Memory B cell (primary cell): Measurements from ENCODE around the gene GINM1.

Experiments used
- ATAC-seq: fragments of 150-1000 bp; cut with Tn5 transposase; 2 replicates; pipeline ENCODE4 v1.10.0; 2021; ENCODE audit warnings: low read depth, mild to moderate bottlenecking, moderate library complexity
- DNase-seq, 2 donors: peaks; one replicate each; pipeline ENCODE4 v3.0.0; 2022; ENCODE audit warnings: low spot score in 2 of 2
- H3K27ac Mint-ChIP-seq: one replicate; pipeline ENCODE4 v1.8.0; 2022; ENCODE audit warnings: mild to moderate bottlenecking, moderate library complexity, mixed read lengths
- H3K27me3 Mint-ChIP-seq: one replicate; pipeline ENCODE4 v1.8.0; 2022; ENCODE audit warnings: mixed read lengths
- H3K36me3 Mint-ChIP-seq: one replicate; pipeline ENCODE4 v1.8.0; 2022; ENCODE audit warnings: mild to moderate bottlenecking, mixed read lengths
- H3K4me1 Mint-ChIP-seq: one replicate; pipeline ENCODE4 v1.8.0; 2022; ENCODE audit warnings: mixed read lengths
- H3K4me3 Mint-ChIP-seq: one replicate; pipeline ENCODE4 v1.8.0; 2022; ENCODE audit warnings: mild to moderate bottlenecking, moderate library complexity, mixed read lengths
- H3K9me3 Mint-ChIP-seq: one replicate; pipeline ENCODE4 v1.8.0; 2022; ENCODE audit warnings: mixed read lengths

The GINM1 gene

DNA sequence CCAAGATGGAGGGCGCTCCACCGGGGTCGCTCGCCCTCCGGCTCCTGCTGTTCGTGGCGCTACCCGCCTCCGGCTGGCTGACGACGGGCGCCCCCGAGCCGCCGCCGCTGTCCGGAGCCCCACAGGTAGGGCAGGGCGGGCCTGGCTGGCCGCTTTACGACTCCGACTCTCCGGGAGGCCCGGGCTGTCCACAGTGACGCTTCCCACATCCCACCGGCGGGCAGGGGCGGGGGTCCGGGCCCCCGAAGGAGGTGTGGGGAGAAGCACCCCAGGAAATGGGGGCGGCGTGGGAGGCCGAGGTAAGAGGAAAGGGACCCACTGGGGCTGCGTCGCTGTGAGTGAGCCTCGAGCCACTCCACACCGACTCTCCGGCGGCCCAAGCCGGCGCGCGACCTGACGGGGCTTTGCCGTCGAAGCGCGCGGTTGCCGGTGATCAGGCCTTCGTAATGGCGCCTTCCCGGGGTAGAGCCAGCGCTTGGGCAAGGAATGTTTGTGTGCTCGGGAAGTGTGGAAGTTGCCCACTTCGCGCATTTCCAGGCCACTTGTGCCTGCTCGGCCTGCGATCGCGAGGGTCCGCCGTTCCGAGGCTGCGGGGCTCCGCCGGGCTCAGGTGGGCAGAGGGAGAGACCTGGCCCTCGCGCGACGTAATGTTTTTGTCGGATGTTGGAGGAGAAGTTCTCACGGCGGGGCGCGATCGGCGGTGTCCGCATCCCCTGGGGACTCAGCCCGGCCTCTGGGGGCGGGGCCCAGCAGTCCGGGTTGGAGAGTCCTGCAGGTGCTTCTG lies 427 bp downstream of the GINM1 start:
- Mint-ChIP-seq H3K27me3 (no peaks in the 10 kb centered on the region), H3K27ac (peak overlapping the region; percentile 95), H3K9me3 (no peaks in the 10 kb centered on the region), H3K4me1 (peaks cover 9% of the 10 kb centered on the region), H3K4me3 (peak overlapping the region; percentile 93), H3K36me3 (peaks cover 2% of the 10 kb centered on the region)
- peak; percentile 23 to 58 for DNase-seq
- ATAC-seq, result peak; percentile 12

DNA sequence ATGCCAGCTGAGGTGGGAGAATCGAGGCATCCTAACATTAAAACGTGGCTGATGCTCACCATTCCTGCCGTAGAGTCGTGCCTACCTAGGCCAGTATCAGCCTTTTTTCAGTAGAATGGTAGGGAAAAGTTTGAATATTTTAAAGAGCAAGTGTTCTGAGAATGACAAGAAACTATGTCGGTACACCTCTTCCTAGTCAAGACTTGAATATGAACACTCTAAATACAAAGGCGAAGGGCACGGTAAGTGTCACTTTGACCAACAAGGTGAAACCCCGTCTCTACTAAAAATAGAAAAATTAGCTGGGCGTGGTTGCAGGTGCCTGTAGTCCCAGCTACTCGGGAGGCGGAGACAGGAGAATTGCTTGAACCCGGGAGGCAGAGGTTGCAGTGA lies 1.0 kb downstream of the GINM1 start:
- Mint-ChIP-seq H3K4me3 (peak overlapping the region; percentile 93), H3K27ac (peak overlapping the region; percentile 95), H3K4me1 (peaks cover 9% of the 10 kb centered on the region), H3K36me3 (peaks cover 2% of the 10 kb centered on the region), H3K9me3 (no peaks in the 10 kb centered on the region), H3K27me3 (no peaks in the 10 kb centered on the region)
- ATAC-seq, result no peak
- no peak for DNase-seq

DNA sequence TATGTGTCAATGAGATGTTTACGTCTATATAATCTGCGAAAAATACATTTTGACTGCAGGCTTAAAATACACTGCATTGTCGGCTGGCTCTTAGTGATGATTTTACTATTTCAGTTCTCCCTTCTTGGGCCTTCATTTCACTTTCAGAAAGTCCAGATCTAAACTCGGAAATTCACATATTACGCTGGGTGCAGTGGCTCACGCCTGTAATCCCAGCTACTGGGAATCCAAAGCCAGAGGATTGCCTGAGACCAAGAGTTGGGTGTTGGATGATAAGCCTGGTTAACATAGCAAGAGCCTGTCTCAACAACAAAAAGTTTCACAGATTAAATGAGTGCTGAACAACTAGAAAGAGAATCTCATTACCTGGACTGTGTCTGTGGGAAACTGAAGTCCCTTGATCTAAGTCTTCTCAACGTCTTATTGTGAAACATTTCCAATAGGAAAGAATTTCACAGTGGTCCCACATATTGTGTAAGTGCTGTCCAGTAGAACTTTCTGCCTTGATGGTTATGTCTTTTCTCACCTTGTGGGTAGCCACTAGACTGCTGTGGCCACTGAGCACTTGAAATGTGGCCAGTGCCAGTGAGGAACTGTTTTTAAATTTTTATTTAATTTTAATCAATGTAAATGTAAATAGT lies 1.9 kb downstream of the GINM1 start:
- peaks cover 11% of the 10 kb centered on the region for H3K4me1 Mint-ChIP-seq
- peaks cover 2% of the 10 kb centered on the region for H3K36me3 Mint-ChIP-seq
- ATAC-seq, result no peak
- no peak for DNase-seq
- H3K27ac Mint-ChIP-seq, result no peak overlapping the region
- no peaks in the 10 kb centered on the region for H3K27me3 Mint-ChIP-seq
- peak overlapping the region; percentile 93 for H3K4me3 Mint-ChIP-seq
- no peaks in the 10 kb centered on the region for H3K9me3 Mint-ChIP-seq

DNA sequence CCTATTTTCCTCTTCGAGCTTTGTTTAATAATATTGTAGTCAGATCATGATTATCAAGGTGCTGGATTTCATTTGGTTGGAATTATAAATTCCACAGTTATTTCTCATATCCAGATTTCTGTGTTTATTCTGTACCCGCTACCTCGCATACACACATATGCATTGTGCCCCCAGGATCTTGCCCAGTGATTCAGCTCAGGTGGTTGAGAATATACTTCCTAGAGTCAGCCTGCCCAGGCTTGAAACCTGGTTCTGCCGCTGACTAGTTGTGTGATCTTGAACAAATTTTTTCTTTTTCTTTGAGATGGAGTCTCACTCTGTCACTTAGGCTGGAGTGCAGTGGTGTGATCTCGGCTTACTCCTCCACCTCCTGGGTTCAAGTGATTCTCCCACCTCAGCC lies 14.7 kb downstream of the GINM1 start:
- DNase-seq (no peak), ATAC-seq (no peak)
- no peaks in the 10 kb centered on the region for H3K27me3 Mint-ChIP-seq
- no peak overlapping the region for H3K27ac Mint-ChIP-seq
- H3K9me3 Mint-ChIP-seq, result no peaks in the 10 kb centered on the region
- H3K36me3 Mint-ChIP-seq, result peaks cover 28% of the 10 kb centered on the region
- H3K4me3 Mint-ChIP-seq, result no peak overlapping the region
- H3K4me1 Mint-ChIP-seq, result peaks cover 4% of the 10 kb centered on the region

DNA sequence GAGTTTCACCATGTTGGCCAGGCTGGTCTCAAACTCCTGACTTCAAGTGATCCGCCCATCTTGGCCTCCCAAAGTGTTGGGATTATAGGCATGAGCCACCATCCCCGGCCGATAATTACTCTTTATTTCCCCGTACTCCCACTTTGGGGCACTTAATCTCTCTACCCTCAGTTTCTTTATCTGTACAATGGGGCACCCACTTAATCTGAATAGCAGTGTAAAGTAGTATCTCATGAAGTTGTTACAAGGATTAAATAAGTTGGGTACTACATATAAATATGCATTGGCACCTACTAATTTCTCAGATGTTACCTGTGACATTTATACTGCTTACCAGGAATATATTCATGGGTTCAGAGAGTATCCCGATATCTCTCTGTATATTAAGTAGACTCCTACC lies 15.2 kb downstream of the GINM1 start:
- Mint-ChIP-seq H3K36me3 (peaks cover 26% of the 10 kb centered on the region), H3K9me3 (no peaks in the 10 kb centered on the region), H3K27me3 (no peaks in the 10 kb centered on the region), H3K4me1 (peaks cover 4% of the 10 kb centered on the region), H3K27ac (peak overlapping the region; percentile 9), H3K4me3 (no peak overlapping the region)
- ATAC-seq (no peak), DNase-seq (no peak)

DNA sequence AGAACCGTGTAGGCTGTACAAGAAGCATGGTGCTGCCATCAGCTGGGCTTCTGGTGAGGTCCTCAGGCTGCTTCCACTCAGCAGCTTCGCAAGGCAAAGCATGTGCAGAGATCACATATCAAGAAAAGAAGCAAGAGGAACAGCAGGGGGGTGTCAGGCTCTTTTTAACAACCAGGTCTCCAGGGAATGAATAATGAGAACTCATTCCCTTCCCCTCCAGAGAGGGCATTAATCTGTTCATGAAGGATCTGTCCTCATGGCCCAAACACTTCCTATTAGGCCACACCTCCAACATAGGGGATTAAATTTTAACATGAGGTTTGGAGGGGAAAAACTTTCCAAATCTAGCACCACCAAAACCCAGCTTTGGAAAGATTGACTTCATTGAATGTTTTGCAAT lies 20.0 kb downstream of the GINM1 start:
- Mint-ChIP-seq H3K36me3 (peaks cover 19% of the 10 kb centered on the region), H3K4me1 (peaks cover 2% of the 10 kb centered on the region), H3K27me3 (no peaks in the 10 kb centered on the region), H3K9me3 (no peaks in the 10 kb centered on the region), H3K4me3 (no peak overlapping the region), H3K27ac (peak overlapping the region; percentile 35)
- DNase-seq, result no peak
- no peak for ATAC-seq

DNA sequence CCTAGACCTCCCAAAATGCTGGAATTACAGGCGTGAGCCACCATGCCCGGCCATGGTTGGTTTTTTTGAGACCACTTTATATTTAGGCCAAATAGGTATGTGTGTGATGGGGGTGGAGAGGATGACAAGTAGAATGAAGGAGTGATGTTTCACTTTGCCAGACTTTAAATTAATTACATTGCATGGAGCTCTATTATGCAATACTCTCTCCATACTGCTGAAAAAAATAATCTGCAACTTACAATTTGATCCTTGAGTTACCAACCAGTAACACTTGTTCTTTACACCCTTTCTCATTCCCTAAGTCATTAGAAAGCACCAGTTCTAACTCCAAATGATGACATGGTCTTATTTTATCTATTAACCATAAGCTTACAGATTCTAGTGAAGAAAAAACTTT lies 26.8 kb downstream of the GINM1 start:
- DNase-seq (no peak), ATAC-seq (no peak)
- H3K4me3 Mint-ChIP-seq, result no peak overlapping the region
- H3K9me3 Mint-ChIP-seq, result no peaks in the 10 kb centered on the region
- no peaks in the 10 kb centered on the region for H3K4me1 Mint-ChIP-seq
- H3K27ac Mint-ChIP-seq, result no peak overlapping the region
- peaks cover 21% of the 10 kb centered on the region for H3K36me3 Mint-ChIP-seq
- H3K27me3 Mint-ChIP-seq, result no peaks in the 10 kb centered on the region

DNA sequence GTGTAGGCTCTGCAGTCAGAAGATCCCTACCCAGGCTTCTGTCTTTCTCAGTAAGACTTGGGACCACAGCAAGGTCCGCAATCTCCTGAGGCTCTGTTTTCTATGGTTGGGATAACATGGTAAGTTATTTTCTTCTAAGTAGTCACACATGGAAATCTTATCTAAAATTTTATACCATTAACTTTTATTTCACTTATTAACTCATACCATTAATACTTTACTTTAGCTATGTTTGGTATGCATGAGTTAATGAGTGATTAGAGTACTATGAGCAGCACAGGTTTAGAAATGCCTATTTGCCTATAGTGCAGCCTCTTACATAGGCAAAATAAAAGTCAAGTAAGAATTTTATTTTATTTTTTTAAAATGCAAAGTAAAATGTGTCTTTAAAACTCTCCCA lies 27.2 kb downstream of the GINM1 start:
- ATAC-seq (no peak), DNase-seq (no peak)
- Mint-ChIP-seq H3K4me3 (no peak overlapping the region), H3K4me1 (no peaks in the 10 kb centered on the region), H3K9me3 (no peaks in the 10 kb centered on the region), H3K36me3 (peaks cover 22% of the 10 kb centered on the region), H3K27ac (no peak overlapping the region), H3K27me3 (no peaks in the 10 kb centered on the region)

DNA sequence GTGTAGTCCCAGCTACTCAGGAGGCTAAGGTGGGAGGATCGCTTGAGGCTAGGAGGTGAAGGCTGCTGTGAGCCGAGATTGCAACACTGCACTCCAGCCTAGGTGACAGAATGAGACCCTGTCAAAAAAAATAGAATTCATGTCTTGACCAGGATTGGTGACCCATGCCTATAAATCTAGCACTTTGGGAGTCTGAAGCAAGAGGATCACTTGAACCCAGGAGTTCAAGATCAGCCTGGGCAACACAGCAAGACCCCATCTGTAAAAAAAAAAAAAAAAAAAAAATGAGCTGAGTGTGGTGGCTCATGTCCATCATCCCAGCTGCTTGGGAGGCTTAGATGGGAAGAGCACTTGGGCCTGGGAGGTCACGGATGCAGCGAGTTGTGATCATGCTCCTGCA lies 34.3 kb downstream of the GINM1 start:
- no peak overlapping the region for H3K27ac Mint-ChIP-seq
- peaks cover 16% of the 10 kb centered on the region for H3K36me3 Mint-ChIP-seq
- ATAC-seq (no peak), DNase-seq (no peak)
- no peak overlapping the region for H3K4me3 Mint-ChIP-seq
- H3K4me1 Mint-ChIP-seq, result no peaks in the 10 kb centered on the region
- no peaks in the 10 kb centered on the region for H3K9me3 Mint-ChIP-seq
- no peaks in the 10 kb centered on the region for H3K27me3 Mint-ChIP-seq

DNA sequence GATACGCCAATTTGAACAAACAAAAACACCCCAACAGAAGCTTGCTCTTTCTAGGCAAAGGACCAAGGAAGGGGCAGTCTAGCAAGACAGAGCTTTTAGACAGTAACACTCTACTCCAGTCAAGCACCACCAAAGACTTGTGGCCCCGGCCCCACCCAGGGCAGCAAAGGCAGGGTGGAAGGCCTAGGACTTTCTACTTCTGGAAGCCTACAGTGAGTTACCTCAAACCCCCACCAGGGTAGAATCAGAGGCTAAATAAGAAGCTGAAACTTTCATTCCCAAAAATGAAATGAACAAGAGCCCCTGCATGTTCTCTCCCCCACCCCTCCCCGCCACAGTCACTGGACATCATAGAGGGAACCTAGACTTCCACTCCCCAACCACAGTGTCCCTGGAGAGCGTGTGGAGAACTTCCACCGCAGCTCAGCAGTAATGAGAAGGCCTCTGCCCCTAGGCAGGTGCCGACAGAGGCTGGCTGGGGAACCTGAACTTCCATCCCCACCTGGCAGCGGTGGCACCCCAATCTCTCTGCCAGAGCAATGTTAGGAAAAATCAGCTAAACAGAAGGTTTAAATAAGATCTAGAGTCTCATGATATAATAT lies 42.3 kb downstream of the GINM1 start:
- DNase-seq (no peak), ATAC-seq (peak; percentile 67)
- Mint-ChIP-seq H3K4me1 (peaks cover 6% of the 10 kb centered on the region), H3K27ac (no peak overlapping the region), H3K36me3 (peaks cover 14% of the 10 kb centered on the region), H3K9me3 (no peaks in the 10 kb centered on the region), H3K27me3 (no peaks in the 10 kb centered on the region), H3K4me3 (no peak overlapping the region)

DNA sequence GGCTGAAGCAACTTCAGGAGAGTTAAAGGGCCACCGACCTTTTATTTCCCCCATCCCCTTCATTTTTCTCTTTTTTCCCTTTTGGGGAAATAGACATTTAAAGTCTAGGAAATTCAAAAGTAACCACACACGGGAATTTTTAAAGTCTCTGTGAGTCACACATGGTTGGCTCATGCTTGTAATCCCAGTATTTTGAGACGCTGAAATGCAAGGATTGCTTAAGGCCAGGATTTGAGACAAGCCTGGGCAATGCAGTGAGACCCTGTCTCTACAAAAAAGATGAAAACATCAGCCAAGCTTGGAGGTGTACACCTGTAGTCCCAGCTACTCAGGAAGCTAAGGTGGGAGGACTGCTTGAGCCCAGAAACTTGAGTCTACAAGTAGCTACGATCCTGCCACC lies 48.2 kb downstream of the GINM1 start:
- DNase-seq, result no peak
- H3K36me3 Mint-ChIP-seq, result peaks cover 34% of the 10 kb centered on the region

DNA sequence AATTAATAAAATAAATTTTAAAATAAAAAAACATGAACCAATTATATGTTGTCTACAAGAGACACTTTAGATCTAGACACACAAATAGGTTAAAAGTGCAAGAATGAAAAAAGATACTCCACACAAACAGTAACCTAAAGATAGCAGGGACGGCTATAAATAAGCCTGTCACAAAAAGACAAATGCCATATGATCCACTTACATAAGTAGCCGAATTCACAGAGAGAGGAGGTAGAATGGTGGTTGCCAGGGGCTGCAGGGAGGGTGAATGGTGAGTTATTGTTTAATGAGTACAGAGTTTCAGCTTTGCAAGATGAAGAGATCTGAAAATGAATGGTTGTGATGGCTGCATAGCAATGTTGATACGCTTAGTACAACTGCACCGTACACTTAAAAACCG lies 49.6 kb downstream of the GINM1 start:
- no peak overlapping the region for H3K4me3 Mint-ChIP-seq
- H3K36me3 Mint-ChIP-seq, result peaks cover 34% of the 10 kb centered on the region
- peaks cover 8% of the 10 kb centered on the region for H3K4me1 Mint-ChIP-seq
- DNase-seq, result no peak
- H3K9me3 Mint-ChIP-seq, result no peaks in the 10 kb centered on the region
- no peak for ATAC-seq
- no peak overlapping the region for H3K27ac Mint-ChIP-seq
- H3K27me3 Mint-ChIP-seq, result no peaks in the 10 kb centered on the region

More for the DNA sequence above, 48.2 kb downstream of the GINM1 start:
- no peak for ATAC-seq
- no peak overlapping the region for H3K27ac Mint-ChIP-seq
- H3K4me1 Mint-ChIP-seq, result peaks cover 6% of the 10 kb centered on the region
- no peak overlapping the region for H3K4me3 Mint-ChIP-seq
- no peaks in the 10 kb centered on the region for H3K27me3 Mint-ChIP-seq
- no peaks in the 10 kb centered on the region for H3K9me3 Mint-ChIP-seq

DNA sequence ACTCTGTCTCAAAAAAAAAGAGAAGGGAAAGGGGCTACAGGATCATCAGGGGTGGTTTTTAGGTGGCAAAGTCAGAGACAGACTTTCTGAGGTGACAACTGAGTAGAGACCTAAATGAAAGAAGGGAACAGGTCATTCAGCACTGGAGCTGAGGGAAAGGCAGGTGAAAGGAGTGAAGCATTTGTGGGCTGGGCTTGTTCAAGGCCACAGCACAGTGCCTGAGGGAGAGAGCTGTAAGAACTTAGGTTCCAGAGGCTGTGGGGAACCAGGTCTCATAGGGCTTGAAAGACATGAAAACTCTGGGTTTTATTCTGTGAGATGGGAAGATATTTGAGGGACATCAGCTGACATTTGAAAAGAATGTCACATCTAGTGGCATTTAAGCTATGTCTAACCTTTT lies 61.5 kb downstream of the GINM1 start:
- H3K27me3 Mint-ChIP-seq, result no peaks in the 10 kb centered on the region
- no peak for DNase-seq
- H3K4me3 Mint-ChIP-seq, result no peak overlapping the region
- no peaks in the 10 kb centered on the region for H3K9me3 Mint-ChIP-seq
- H3K4me1 Mint-ChIP-seq, result peaks cover 11% of the 10 kb centered on the region
- no peak overlapping the region for H3K27ac Mint-ChIP-seq
- ATAC-seq, result no peak
- H3K36me3 Mint-ChIP-seq, result peaks cover 16% of the 10 kb centered on the region

DNA sequence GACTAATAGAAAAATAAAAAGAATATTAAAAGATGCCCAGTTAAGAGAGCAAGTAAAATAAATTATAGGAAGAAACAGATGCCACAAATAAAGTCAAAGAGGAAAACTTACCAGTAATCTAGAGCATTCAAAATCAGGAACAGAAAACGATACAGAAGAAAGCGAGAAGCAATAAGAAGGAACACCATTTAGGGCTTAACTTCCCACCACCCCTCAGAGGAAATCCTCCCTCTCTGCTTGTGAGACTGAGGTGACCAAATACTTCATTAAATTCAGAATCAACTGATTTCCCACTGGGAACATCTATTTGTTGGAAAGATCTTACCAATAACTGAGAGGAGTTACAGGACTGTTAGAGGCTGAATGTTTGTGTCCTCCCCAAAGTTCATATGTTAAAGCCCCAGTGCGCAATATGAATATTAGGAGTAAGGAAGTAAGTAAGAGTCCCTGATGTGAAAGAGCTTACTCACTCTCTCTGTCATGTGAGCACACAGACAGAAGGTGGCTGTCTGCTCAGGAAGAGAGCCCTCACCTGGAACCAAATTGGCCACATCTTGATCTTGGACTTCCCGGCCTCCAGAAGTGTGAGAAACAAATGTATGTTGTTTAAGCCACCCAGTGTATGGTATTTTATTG lies 62.8 kb downstream of the GINM1 start:
- H3K4me3 Mint-ChIP-seq, result peak overlapping the region; percentile 22
- DNase-seq (no peak), ATAC-seq (peak; percentile 88)
- H3K27me3 Mint-ChIP-seq, result no peaks in the 10 kb centered on the region
- H3K4me1 Mint-ChIP-seq, result peaks cover 11% of the 10 kb centered on the region
- no peaks in the 10 kb centered on the region for H3K9me3 Mint-ChIP-seq
- H3K36me3 Mint-ChIP-seq, result peaks cover 12% of the 10 kb centered on the region
- peak overlapping the region; percentile 88 for H3K27ac Mint-ChIP-seq
